Measurements from ENCODE around the gene EPN2. TPM values are rescaled to one million over a fixed set of nuclear protein-coding genes. Genes with fewer than 3 reads are reported as not detected.

Gene EPN2
- polyA plus RNA-seq, 3 donors = 0.93 TPM; not detected in 2

DNA sequence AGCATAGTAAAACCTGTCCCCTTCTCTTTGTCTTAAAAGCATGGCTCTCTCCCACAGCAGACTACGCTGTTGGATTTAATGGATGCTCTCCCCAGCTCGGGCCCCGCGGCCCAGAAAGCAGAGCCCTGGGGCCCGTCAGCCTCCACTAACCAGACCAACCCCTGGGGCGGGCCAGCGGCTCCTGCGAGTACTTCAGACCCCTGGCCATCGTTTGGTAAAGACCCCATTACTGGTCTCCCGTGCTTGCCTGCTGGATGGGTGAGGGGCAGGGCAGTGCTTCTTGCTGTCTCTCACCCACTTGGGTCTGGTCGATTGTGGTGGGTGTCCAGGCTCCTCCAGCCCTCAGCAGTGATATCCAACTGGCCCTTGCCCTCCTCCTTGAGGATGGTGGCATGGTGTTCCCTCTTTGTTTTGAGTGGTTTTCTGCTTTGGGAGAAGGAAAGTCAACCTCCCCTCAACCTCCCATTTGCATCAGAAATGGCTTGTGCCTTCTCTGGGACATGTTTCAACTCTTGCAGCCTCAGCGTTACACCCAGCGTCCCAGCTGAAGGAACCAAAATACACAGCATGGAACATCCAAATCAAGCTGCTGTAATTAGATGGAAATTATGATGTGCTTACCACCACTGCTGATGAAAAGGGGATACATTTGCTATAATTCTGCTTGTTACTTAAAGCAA lies 76.0 kb downstream of the EPN2 start:
- Histone ChIP-seq H3K9me3 (replicated peaks in 1 of 2; ENCODE audit: control insufficient read depth in 1 of 2, insufficient read depth in 1 of 2, low read length in 2 of 2) (no peaks in the 10 kb centered on the region), H3K27me3 (ENCODE audit: control insufficient read depth in 2 of 2, insufficient read depth in 2 of 2, low read length in 2 of 2) (peaks cover 39 to 90% of the 10 kb centered on the region in 2 donors), H3K9ac (ENCODE audit: insufficient read depth, low read length, poor library complexity, severe bottlenecking) (no peak overlapping the region), H3K4me2 (replicated peaks; ENCODE audit: extremely low read depth, low read length, poor library complexity, severe bottlenecking) (no peak overlapping the region), H4K20me1 (ENCODE audit: insufficient read depth, low read length) (no peaks in the 10 kb centered on the region), H3K4me3 (replicated peaks in 1 of 3; ENCODE audit: low read depth in 2 of 3, low read length in 3 of 3) (no peak overlapping the region), H3K79me2 (ENCODE audit: insufficient read depth, low read length) (no peaks in the 10 kb centered on the region), H3K4me1 (ENCODE audit: control insufficient read depth in 1 of 2, insufficient read depth in 2 of 2, low read length in 2 of 2) (peaks cover 13 to 16% of the 10 kb centered on the region in 2 donors), H2AFZ (ENCODE audit: insufficient read depth, low read depth, low read length, poor library complexity, severe bottlenecking) (no peak overlapping the region), H3K36me3 (replicated peaks in 1 of 2; ENCODE audit: control insufficient read depth in 1 of 2, insufficient read depth in 2 of 2, low read length in 2 of 2) (no peaks in the 10 kb centered on the region), H3K27ac (ENCODE audit: low read depth in 1 of 2, low read length in 2 of 2) (no peak overlapping the region)
- no peak for DNase-seq
- H3K4me1 Mint-ChIP-seq = peaks cover 23% of the 10 kb centered on the region
- H3K9me3 Mint-ChIP-seq = peaks cover 0 to 10% (median 0%) of the 10 kb centered on the region in 7 donors
- peak overlapping the region in 1 of 2 donors; percentile 67 for H3K4me3 Mint-ChIP-seq
- TF ChIP-seq, protein P1, sequence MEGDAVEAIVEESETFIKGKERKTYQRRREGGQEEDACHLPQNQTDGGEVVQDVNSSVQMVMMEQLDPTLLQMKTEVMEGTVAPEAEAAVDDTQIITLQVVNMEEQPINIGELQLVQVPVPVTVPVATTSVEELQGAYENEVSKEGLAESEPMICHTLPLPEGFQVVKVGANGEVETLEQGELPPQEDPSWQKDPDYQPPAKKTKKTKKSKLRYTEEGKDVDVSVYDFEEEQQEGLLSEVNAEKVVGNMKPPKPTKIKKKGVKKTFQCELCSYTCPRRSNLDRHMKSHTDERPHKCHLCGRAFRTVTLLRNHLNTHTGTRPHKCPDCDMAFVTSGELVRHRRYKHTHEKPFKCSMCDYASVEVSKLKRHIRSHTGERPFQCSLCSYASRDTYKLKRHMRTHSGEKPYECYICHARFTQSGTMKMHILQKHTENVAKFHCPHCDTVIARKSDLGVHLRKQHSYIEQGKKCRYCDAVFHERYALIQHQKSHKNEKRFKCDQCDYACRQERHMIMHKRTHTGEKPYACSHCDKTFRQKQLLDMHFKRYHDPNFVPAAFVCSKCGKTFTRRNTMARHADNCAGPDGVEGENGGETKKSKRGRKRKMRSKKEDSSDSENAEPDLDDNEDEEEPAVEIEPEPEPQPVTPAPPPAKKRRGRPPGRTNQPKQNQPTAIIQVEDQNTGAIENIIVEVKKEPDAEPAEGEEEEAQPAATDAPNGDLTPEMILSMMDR (IDR thresholded peaks at IDR 0.05) = no peak
- WGBS (ENCODE audit: insufficient coverage) = 95% methylated on average over 4 of the region's 13 CpGs
- H3K27me3 Mint-ChIP-seq (ENCODE audit: low read depth in 3 of 3) = peaks cover 90 to 94% (median 92%) of the 10 kb centered on the region in 3 donors
- H3K36me3 Mint-ChIP-seq = peaks cover 5 to 28% of the 10 kb centered on the region in 2 donors
- intact Hi-C loops (cut with micrococcal nuclease) = no loop called here
- H3K27ac Mint-ChIP-seq = peak overlapping the region in 1 of 7 donors; percentile 36

DNA sequence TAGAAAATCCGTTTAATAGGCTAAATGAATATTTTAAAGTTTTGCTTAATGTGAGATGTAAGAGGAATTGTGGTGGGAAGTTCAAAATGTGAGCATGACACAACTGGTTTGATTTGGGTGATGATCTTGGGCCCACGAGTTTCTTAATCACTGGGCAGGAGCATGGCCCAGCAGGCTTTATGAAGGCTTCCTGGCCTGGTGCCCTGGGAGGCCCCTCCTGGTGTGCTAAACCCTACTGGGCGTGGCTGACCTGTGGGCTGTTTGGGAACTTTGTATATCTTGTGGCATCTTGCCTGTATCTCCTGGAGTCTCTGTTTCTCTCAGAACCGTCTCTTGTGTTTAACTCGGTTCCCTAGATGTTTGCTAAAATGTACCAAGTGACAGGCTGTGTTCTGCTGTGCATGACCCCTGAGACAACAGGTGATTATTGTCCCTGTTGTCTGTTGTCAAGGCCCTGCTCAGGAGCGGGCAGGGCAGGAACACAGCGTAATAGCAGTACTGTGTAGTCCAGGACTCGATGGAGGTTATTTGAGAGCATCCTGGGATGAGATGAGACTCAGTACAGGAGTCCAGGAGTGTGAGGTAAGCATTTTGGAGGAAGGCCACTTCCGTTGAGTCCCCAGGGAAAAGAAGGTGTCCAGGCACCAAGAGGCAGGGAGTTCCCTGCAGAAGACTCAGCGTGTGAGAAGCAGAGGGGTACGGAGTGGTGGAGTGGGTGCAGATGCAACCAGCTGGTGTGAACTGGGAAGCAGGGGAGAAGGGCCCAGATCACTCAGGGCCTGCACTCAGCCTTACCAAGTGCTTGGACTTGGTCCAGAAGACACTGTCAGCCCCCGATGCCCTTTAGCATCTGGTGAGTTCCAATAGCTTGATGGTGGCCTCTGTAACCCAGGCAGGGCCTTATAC lies 76.8 kb downstream of the EPN2 start:
- Histone ChIP-seq H4K20me1 (ENCODE audit: insufficient read depth, low read length) (no peaks in the 10 kb centered on the region), H3K9ac (ENCODE audit: insufficient read depth, low read length, poor library complexity, severe bottlenecking) (no peak overlapping the region), H3K4me3 (replicated peaks in 1 of 3; ENCODE audit: low read depth in 2 of 3, low read length in 3 of 3) (no peak overlapping the region), H3K27ac (ENCODE audit: low read depth in 1 of 2, low read length in 2 of 2) (no peak overlapping the region), H3K79me2 (ENCODE audit: insufficient read depth, low read length) (no peaks in the 10 kb centered on the region), H3K9me3 (replicated peaks in 1 of 2; ENCODE audit: control insufficient read depth in 1 of 2, insufficient read depth in 1 of 2, low read length in 2 of 2) (no peaks in the 10 kb centered on the region), H3K4me1 (ENCODE audit: control insufficient read depth in 1 of 2, insufficient read depth in 2 of 2, low read length in 2 of 2) (peaks cover 13 to 16% of the 10 kb centered on the region in 2 donors), H3K27me3 (ENCODE audit: control insufficient read depth in 2 of 2, insufficient read depth in 2 of 2, low read length in 2 of 2) (peaks cover 33 to 86% of the 10 kb centered on the region in 2 donors), H2AFZ (ENCODE audit: insufficient read depth, low read depth, low read length, poor library complexity, severe bottlenecking) (no peak overlapping the region), H3K4me2 (replicated peaks; ENCODE audit: extremely low read depth, low read length, poor library complexity, severe bottlenecking) (no peak overlapping the region), H3K36me3 (replicated peaks in 1 of 2; ENCODE audit: control insufficient read depth in 1 of 2, insufficient read depth in 2 of 2, low read length in 2 of 2) (no peaks in the 10 kb centered on the region)
- DNase-seq = no peak
- Mint-ChIP-seq H3K36me3 (peaks cover 5 to 25% of the 10 kb centered on the region in 2 donors), H3K4me1 (peaks cover 22% of the 10 kb centered on the region), H3K27ac (peak overlapping the region in 1 of 7 donors; percentile 43), H3K4me3 (peak overlapping the region in 1 of 2 donors; percentile 70), H3K27me3 (ENCODE audit: low read depth in 3 of 3) (peaks cover 90 to 92% (median 92%) of the 10 kb centered on the region in 3 donors), H3K9me3 (peaks cover 0 to 10% (median 0%) of the 10 kb centered on the region in 7 donors)
- TF ChIP-seq, protein P1 (IDR thresholded peaks at IDR 0.05) = no peak
- intact Hi-C loops (cut with micrococcal nuclease) = no loop called here
- WGBS (ENCODE audit: insufficient coverage) = 90% methylated on average over 11 of the region's 12 CpGs

All from CD14-positive monocyte (primary cell).